Glutamatergic neuron (in vitro differentiated cells): ENCODE data around the gene CAMTA1. TPM values are rescaled to one million over a fixed set of nuclear protein-coding genes. Genes with fewer than 3 reads are reported as not detected.

Experiments used
- DNase-seq: peaks from one replicate; pipeline ENCODE4 v3.0.0; 2022
- H3K27ac Mint-ChIP-seq: one replicate; pipeline ENCODE4 v1.8.0; 2020; ENCODE audit warnings: mild to moderate bottlenecking, mixed read lengths, inconsistent platforms; ENCODE audit not compliant: unreplicated experiment
- H3K27me3 Mint-ChIP-seq: one replicate; pipeline ENCODE4 v1.8.0; 2020; ENCODE audit warnings: mild to moderate bottlenecking, moderate library complexity, mixed read lengths, inconsistent platforms; ENCODE audit not compliant: unreplicated experiment
- H3K36me3 Mint-ChIP-seq: one replicate; pipeline ENCODE4 v1.8.0; 2020; ENCODE audit warnings: mild to moderate bottlenecking, mixed read lengths, inconsistent platforms; ENCODE audit not compliant: unreplicated experiment
- H3K4me1 Mint-ChIP-seq: one replicate; pipeline ENCODE4 v1.8.0; 2020; ENCODE audit warnings: mild to moderate bottlenecking, low read depth, mixed read lengths, inconsistent platforms; ENCODE audit not compliant: unreplicated experiment
- H3K4me3 Mint-ChIP-seq: one replicate; pipeline ENCODE4 v1.8.0; 2020; ENCODE audit warnings: mild to moderate bottlenecking, mixed read lengths, inconsistent platforms; ENCODE audit not compliant: unreplicated experiment
- H3K9me3 Mint-ChIP-seq: one replicate; pipeline ENCODE4 v1.8.0; 2020; ENCODE audit warnings: mild to moderate bottlenecking, moderate library complexity, mixed read lengths, inconsistent platforms; ENCODE audit not compliant: unreplicated experiment
- CTCF ChIP-seq: fragments of 200-600 bp; sonication (generic); IDR thresholded peaks from one replicate; pipeline ENCODE4 v1.5.0; 2021; ENCODE audit not compliant: partially characterized antibody, unreplicated experiment
- total RNA-seq: library from RNA; stranded (reverse); fragmentation: NEBNext Ultra II Directional; extraction: Animal tissue kit (Norgen Biotek cat#: 25700); gene quantifications from one replicate; pipeline ENCODE4 v1.2.1, GENCODE V29; 2021; ENCODE audit not compliant: unreplicated experiment

The CAMTA1 gene
- total RNA-seq, 1 donor from 2014 or later: 77.2 TPM

- H3K27ac Mint-ChIP-seq: no peak overlapping the region
- no peak for TF ChIP-seq CTCF
- peaks cover 5% of the 10 kb centered on the region for H3K9me3 Mint-ChIP-seq
- peaks cover 5% of the 10 kb centered on the region for H3K36me3 Mint-ChIP-seq
- DNase-seq: no peak
- H3K4me1 Mint-ChIP-seq: peaks cover 16% of the 10 kb centered on the region
- no peak overlapping the region for H3K4me3 Mint-ChIP-seq
- H3K27me3 Mint-ChIP-seq: peaks cover 13% of the 10 kb centered on the region
Observed at GRCh38 chr1:7620196-7620595, 834.9 kb downstream of the CAMTA1 start.

GRCh38 chr1:7621334-7622219 lies 836.3 kb downstream of the CAMTA1 start:
- H3K4me1 Mint-ChIP-seq: peaks cover 10% of the 10 kb centered on the region

GRCh38 chr1:7623842-7624241 lies 838.6 kb downstream of the CAMTA1 start:
- peaks cover 5% of the 10 kb centered on the region for H3K4me1 Mint-ChIP-seq
- H3K9me3 Mint-ChIP-seq: peaks cover 1% of the 10 kb centered on the region
- H3K27me3 Mint-ChIP-seq: peaks cover 13% of the 10 kb centered on the region
- H3K27ac Mint-ChIP-seq: no peak overlapping the region
- no peak for TF ChIP-seq CTCF
- H3K4me3 Mint-ChIP-seq: no peak overlapping the region
- H3K36me3 Mint-ChIP-seq: peaks cover 10% of the 10 kb centered on the region
- DNase-seq: no peak

More at GRCh38 chr1:7621334-7622219, 836.3 kb downstream of the CAMTA1 start:
- H3K27me3 Mint-ChIP-seq: peaks cover 13% of the 10 kb centered on the region
- no peak for DNase-seq
- TF ChIP-seq CTCF: no peak
- H3K27ac Mint-ChIP-seq: no peak overlapping the region
- H3K9me3 Mint-ChIP-seq: peaks cover 5% of the 10 kb centered on the region
- no peak overlapping the region for H3K4me3 Mint-ChIP-seq
- peaks cover 5% of the 10 kb centered on the region for H3K36me3 Mint-ChIP-seq

- no peak overlapping the region for H3K27ac Mint-ChIP-seq
- H3K27me3 Mint-ChIP-seq: peaks cover 13% of the 10 kb centered on the region
- DNase-seq: no peak
- H3K4me1 Mint-ChIP-seq: peaks cover 5% of the 10 kb centered on the region
- peaks cover 10% of the 10 kb centered on the region for H3K36me3 Mint-ChIP-seq
- H3K4me3 Mint-ChIP-seq: no peak overlapping the region
- no peak for TF ChIP-seq CTCF
- H3K9me3 Mint-ChIP-seq: peaks cover 1% of the 10 kb centered on the region
Observed at GRCh38 chr1:7624791-7625355, 839.6 kb downstream of the CAMTA1 start.

- TF ChIP-seq CTCF: no peak
- peaks cover 15% of the 10 kb centered on the region for H3K27me3 Mint-ChIP-seq
Observed at GRCh38 chr1:7625401-7625800, 840.1 kb downstream of the CAMTA1 start.

More at GRCh38 chr1:7625401-7625800, 840.1 kb downstream of the CAMTA1 start:
- peaks cover 10% of the 10 kb centered on the region for H3K36me3 Mint-ChIP-seq
- no peak overlapping the region for H3K4me3 Mint-ChIP-seq
- DNase-seq: no peak
- no peak overlapping the region for H3K27ac Mint-ChIP-seq
- H3K9me3 Mint-ChIP-seq: peaks cover 1% of the 10 kb centered on the region
- peaks cover 6% of the 10 kb centered on the region for H3K4me1 Mint-ChIP-seq
